ENCODE data around the gene ACAP2. TPM values are rescaled to one million over a fixed set of nuclear protein-coding genes. Genes with fewer than 3 reads are reported as not detected.

ACAP2 gene
- total RNA-seq, 1 experiment from 2014 or later: 42.0 TPM

DNA sequence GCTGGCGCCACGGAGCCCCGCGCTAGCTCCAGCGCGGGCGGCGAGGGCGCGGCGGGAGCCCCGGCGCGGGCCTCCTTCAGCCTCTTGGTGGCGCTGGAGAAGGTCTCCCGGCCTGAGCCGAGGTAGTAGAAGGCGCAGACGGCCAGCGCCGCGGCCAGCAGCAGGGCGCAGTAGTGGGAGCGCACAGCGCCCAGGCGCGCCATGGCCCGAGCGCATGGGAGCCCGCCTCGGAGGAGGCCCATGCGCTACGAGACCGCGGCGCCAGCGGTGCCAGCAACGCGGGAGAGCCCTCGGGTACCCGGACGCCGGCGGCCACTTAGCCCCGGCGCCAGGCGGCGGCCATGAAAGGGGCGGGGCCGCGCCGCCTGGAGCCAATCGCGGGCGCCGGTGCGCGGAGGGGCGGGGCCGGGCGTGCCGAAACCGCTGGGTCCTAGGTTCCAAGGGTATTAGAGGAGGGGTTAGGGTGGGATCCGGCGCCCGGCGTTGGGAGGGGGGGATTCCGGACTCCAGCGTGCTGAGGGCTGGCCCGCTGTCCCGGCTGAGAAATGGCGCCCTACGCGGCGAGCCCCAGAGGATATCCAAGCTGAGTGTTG is 171.9 kb downstream of the ACAP2 start, which contains the start of gene XXYLT1:
Gene XXYLT1, minus strand, starts transcription at position 343 of the 593 bp plus-strand sequence. Its CDS starts 101 bp downstream, at position 242.
- DNase-seq (ENCODE audit: low spot score) (peak; percentile 94), ATAC-seq (peak; percentile 92)
- H3K36me3 Mint-ChIP-seq: peaks cover 7% of the 10 kb centered on the region
- H3K9me3 Mint-ChIP-seq: no peaks in the 10 kb centered on the region
- no peaks in the 10 kb centered on the region for H3K27me3 Mint-ChIP-seq (ENCODE audit: low read depth)
- peaks cover 24% of the 10 kb centered on the region for H3K4me1 Mint-ChIP-seq
- ChIA-PET POLR2A (interaction anchor here (0.6 to 2.6 kb wide), 7 partner anchors 10 to 583 kb away, joined by 3 to 10 read pairs (median 6); partner anchors contain the start of genes ACAP2 and PPP1R2), CTCF (interaction anchor here (0.6 to 3.4 kb wide), 67 partner anchors 8 to 1328 kb away, joined by 3 to 49 read pairs (median 4); partner anchors contain the start of genes ACAP2, FAM43A, LSG1 and PPP1R2)
- no peak within 1 kb of the TSS; the same call in 1 of the 2 replicates for H3K27ac Mint-ChIP-seq
- H3K4me3 Mint-ChIP-seq: peak within 1 kb of the TSS; percentile 84
- peak; percentile 17; the same call in 1 of the 2 replicates for TF ChIP-seq ZNF219 (CRISPR knock-in tag; IDR thresholded peaks at IDR 0.05; ENCODE audit: borderline replicate concordance)
- TF ChIP-seq, protein P1, sequence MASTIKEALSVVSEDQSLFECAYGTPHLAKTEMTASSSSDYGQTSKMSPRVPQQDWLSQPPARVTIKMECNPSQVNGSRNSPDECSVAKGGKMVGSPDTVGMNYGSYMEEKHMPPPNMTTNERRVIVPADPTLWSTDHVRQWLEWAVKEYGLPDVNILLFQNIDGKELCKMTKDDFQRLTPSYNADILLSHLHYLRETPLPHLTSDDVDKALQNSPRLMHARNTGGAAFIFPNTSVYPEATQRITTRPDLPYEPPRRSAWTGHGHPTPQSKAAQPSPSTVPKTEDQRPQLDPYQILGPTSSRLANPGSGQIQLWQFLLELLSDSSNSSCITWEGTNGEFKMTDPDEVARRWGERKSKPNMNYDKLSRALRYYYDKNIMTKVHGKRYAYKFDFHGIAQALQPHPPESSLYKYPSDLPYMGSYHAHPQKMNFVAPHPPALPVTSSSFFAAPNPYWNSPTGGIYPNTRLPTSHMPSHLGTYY (CRISPR knock-in tag; IDR thresholded peaks at IDR 0.05): no peak
- no peak for TF ChIP-seq ZNF121 (CRISPR knock-in tag; IDR thresholded peaks at IDR 0.05)
- TF ChIP-seq, protein P2, sequence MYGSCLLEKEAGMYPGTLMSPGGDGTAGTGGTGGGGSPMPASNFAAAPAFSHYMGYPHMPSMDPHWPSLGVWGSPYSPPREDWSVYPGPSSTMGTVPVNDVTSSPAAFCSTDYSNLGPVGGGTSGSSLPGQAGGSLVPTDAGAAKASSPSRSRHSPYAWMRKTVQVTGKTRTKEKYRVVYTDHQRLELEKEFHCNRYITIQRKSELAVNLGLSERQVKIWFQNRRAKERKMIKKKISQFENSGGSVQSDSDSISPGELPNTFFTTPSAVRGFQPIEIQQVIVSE (CRISPR knock-in tag; IDR thresholded peaks at IDR 0.05; ENCODE audit: borderline replicate concordance): no peak
- TF ChIP-seq ZNF138 (CRISPR knock-in tag; conservative IDR thresholded peaks at IDR 0.05): no peak
- TF ChIP-seq, protein P3, sequence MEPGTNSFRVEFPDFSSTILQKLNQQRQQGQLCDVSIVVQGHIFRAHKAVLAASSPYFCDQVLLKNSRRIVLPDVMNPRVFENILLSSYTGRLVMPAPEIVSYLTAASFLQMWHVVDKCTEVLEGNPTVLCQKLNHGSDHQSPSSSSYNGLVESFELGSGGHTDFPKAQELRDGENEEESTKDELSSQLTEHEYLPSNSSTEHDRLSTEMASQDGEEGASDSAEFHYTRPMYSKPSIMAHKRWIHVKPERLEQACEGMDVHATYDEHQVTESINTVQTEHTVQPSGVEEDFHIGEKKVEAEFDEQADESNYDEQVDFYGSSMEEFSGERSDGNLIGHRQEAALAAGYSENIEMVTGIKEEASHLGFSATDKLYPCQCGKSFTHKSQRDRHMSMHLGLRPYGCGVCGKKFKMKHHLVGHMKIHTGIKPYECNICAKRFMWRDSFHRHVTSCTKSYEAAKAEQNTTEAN (CRISPR knock-in tag; IDR thresholded peaks at IDR 0.05): 0 out of 2 replicates have a peak, but pooled peaks have one; percentile 4
- TF ChIP-seq CBFB (CRISPR knock-in tag; IDR thresholded peaks at IDR 0.05; ENCODE audit: low read depth): no peak
- no peak for TF ChIP-seq GTF2I (CRISPR knock-in tag; conservative IDR thresholded peaks at IDR 0.05)
- no peak for TF ChIP-seq GRHL2 (CRISPR knock-in tag; IDR thresholded peaks at IDR 0.05; ENCODE audit: insufficient replicate concordance, severe bottlenecking)
- TF ChIP-seq PRRX2 (CRISPR knock-in tag; IDR thresholded peaks at IDR 0.05): no peak; the same call in 1 of the 2 replicates
- TF ChIP-seq CREB1 (CRISPR knock-in tag; IDR thresholded peaks at IDR 0.05): no peak
- no peak for TF ChIP-seq NFE2L1 (CRISPR knock-in tag; IDR thresholded peaks at IDR 0.05)
- TF ChIP-seq FOXK1 (CRISPR knock-in tag; IDR thresholded peaks at IDR 0.05): no peak
- TF ChIP-seq, protein P4, sequence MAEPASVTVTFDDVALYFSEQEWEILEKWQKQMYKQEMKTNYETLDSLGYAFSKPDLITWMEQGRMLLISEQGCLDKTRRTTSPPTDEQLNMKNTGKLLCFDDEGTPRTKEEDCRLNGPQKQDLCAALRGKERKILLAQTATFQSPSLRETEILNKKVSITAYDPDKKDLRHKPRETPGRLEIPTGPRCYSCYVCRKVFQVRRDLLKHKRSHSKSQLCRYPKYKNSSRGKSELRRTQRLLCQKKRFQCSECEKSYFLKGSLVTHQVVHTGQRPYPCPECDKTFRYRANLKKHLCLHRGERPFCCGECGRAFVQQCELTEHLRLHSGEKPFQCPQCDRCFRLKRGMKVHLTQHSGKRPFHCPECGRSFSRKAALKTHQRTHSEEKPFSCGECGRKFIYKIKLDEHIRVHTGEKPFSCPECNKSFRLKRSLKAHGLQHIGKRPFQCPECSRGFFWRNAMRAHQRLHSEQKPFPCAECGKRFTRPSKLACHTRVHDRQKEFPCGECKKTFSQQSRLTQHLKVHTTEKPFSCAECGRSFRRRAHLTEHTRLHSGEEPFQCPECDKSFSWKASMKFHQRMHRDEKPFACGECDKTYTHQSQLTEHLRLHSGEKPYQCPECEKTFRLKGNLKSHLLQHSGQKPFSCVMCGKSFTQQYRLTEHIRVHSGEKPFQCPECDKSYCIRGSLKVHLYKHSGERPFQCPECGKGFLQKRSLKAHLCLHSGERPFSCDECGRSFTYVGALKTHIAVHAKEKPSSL (CRISPR knock-in tag; conservative IDR thresholded peaks at IDR 0.05): no peak
- no peak for TF ChIP-seq ZNF423 (CRISPR knock-in tag; IDR thresholded peaks at IDR 0.05)
- TF ChIP-seq, protein P5, sequence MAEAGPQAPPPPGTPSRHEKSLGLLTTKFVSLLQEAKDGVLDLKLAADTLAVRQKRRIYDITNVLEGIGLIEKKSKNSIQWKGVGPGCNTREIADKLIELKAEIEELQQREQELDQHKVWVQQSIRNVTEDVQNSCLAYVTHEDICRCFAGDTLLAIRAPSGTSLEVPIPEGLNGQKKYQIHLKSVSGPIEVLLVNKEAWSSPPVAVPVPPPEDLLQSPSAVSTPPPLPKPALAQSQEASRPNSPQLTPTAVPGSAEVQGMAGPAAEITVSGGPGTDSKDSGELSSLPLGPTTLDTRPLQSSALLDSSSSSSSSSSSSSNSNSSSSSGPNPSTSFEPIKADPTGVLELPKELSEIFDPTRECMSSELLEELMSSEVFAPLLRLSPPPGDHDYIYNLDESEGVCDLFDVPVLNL (CRISPR knock-in tag; IDR thresholded peaks at IDR 0.05; ENCODE audit: borderline replicate concordance, low read depth): no peak; the same call in 1 of the 2 replicates
- TF ChIP-seq, protein P6, sequence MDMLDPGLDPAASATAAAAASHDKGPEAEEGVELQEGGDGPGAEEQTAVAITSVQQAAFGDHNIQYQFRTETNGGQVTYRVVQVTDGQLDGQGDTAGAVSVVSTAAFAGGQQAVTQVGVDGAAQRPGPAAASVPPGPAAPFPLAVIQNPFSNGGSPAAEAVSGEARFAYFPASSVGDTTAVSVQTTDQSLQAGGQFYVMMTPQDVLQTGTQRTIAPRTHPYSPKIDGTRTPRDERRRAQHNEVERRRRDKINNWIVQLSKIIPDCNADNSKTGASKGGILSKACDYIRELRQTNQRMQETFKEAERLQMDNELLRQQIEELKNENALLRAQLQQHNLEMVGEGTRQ (CRISPR knock-in tag; IDR thresholded peaks at IDR 0.05): no peak
- TF ChIP-seq FOXP1 (CRISPR knock-in tag; IDR thresholded peaks at IDR 0.05; ENCODE audit: borderline replicate concordance): no peak; the same call in 1 of the 2 replicates
- TF ChIP-seq, protein P7, sequence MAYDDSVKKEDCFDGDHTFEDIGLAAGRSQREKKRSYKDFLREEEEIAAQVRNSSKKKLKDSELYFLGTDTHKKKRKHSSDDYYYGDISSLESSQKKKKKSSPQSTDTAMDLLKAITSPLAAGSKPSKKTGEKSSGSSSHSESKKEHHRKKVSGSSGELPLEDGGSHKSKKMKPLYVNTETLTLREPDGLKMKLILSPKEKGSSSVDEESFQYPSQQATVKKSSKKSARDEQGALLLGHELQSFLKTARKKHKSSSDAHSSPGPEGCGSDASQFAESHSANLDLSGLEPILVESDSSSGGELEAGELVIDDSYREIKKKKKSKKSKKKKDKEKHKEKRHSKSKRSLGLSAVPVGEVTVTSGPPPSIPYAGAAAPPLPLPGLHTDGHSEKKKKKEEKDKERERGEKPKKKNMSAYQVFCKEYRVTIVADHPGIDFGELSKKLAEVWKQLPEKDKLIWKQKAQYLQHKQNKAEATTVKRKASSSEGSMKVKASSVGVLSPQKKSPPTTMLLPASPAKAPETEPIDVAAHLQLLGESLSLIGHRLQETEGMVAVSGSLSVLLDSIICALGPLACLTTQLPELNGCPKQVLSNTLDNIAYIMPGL (CRISPR knock-in tag; IDR thresholded peaks at IDR 0.05): peak; percentile 43
- TF ChIP-seq, protein P8, sequence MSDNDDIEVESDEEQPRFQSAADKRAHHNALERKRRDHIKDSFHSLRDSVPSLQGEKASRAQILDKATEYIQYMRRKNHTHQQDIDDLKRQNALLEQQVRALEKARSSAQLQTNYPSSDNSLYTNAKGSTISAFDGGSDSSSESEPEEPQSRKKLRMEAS (CRISPR knock-in tag; IDR thresholded peaks at IDR 0.05): peak; percentile 20; the same call in 1 of the 2 replicates
- TF ChIP-seq, protein P9, sequence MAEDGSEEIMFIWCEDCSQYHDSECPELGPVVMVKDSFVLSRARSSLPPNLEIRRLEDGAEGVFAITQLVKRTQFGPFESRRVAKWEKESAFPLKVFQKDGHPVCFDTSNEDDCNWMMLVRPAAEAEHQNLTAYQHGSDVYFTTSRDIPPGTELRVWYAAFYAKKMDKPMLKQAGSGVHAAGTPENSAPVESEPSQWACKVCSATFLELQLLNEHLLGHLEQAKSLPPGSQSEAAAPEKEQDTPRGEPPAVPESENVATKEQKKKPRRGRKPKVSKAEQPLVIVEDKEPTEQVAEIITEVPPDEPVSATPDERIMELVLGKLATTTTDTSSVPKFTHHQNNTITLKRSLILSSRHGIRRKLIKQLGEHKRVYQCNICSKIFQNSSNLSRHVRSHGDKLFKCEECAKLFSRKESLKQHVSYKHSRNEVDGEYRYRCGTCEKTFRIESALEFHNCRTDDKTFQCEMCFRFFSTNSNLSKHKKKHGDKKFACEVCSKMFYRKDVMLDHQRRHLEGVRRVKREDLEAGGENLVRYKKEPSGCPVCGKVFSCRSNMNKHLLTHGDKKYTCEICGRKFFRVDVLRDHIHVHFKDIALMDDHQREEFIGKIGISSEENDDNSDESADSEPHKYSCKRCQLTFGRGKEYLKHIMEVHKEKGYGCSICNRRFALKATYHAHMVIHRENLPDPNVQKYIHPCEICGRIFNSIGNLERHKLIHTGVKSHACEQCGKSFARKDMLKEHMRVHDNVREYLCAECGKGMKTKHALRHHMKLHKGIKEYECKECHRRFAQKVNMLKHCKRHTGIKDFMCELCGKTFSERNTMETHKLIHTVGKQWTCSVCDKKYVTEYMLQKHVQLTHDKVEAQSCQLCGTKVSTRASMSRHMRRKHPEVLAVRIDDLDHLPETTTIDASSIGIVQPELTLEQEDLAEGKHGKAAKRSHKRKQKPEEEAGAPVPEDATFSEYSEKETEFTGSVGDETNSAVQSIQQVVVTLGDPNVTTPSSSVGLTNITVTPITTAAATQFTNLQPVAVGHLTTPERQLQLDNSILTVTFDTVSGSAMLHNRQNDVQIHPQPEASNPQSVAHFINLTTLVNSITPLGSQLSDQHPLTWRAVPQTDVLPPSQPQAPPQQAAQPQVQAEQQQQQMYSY (CRISPR knock-in tag; IDR thresholded peaks at IDR 0.05): 0 out of 2 replicates have a peak, but pooled peaks have one; percentile 21
- TF ChIP-seq ZNF671 (CRISPR knock-in tag; IDR thresholded peaks at IDR 0.05): 0 out of 2 replicates have a peak, but pooled peaks have one; percentile 1
- no peak for TF ChIP-seq JAZF1 (CRISPR knock-in tag; IDR thresholded peaks at IDR 0.05)
- TF ChIP-seq HMGA2 (CRISPR knock-in tag; IDR thresholded peaks at IDR 0.05): no peak
